NAMALWA (cell line): ENCODE data around the gene CLINT1.
"Not testable (repeated sequence)": the region's sequence is repeated elsewhere in the genome, so short reads cannot be mapped to it uniquely, and the experiment has no call there.

Source experiments
- DNase-seq: peaks from one replicate; pipeline ENCODE4 v3.0.0-alpha.2; 2015; ENCODE audit warnings: low spot score

The CLINT1 gene

DNA sequence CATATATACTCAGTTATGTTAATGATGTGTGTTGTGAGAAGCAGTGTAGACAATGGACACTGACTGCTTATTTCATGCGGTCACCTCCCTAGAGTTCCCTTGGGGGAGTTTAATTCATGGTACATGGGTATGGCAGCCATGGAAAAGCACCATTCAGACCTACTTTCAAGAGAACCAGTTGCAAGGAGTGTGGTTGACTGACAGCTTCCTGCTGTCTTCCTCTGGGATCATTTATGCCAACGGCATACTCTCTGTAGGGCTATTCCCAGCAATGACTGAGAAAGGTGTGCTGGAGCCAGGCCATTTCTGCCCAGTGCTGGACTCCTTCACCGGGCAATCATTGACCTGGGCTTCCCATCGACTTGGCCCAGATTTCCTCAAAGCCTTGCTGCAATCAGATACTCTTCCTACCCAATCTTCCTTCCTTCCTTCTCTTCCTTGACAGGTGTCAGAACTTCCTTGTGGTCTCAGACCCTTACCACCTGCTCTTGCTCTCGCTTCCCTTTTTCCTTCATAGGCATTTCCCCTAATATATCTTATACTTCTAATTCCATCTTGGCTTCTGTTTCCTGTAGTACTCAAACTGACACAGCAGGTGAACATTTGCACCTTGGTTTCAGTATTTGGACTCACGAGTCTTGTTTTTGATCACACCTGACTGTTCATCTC is 3.4 kb upstream of the CLINT1 start:
- DNase-seq, result no peak

DNA sequence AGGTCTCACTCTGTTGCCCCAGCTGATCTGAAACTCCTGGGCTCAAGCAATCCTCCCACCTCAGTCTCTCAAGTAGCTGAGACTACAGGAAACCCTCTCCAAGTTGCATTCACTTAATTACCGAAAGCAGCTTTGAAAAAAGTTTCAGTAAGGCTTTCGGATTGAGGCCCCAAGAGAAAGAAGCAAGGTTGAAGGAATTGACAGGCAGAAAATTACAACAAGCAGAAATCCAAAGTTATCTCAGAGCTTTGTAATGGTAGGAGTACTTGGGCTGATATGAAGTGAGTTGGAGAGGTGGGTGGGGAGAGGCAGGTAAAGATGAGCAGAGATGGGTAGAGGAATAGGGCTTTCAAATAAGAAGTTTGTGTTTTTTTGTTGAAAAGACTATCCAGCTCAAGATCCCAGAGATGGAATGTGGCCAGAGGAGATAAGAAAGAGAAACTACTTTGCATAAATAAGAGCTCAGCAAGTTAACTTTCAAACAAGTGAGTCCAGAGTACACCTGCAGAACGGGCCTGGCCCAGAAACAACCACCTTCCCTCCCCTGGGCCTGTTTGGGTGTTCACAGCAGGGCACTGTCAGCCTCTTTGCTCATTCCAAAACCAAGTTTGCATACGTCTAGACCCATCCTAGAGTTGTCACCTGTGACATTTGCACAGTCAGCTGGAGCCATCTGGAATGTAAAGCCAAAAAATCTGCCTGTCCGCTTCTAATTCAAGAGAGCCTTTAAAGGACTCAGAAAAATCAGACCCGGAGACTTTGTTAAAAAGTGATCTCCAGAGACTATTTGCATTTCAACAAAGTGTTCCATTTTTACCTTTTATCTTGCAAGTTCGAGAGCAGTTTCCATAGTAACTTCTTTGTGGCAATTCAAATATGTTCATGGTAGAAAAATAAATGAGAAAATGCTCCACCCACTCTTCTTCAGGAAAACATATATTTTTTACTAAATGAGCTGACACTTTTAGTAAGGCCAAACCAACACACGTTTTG is 2.2 kb upstream of the CLINT1 start:
- DNase-seq, result peak; percentile 46

DNA sequence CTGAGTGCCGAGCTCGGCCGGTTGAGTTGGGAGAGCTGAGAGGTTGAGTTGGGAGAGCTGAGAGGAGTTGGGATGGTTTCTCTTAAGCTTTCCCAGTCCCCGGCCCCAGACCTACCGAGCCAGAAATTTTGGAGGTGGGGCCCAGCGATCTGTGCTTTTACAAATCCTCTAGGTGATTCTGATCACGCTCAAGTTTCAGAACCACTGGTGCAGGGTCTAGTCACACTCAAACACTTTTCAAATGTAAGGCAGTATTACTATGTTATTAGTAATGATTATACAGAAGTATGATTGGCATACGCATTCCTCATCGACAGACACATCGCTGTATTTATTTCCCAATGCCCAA is 256 bp upstream of the CLINT1 start:
- DNase-seq, result no peak

DNA sequence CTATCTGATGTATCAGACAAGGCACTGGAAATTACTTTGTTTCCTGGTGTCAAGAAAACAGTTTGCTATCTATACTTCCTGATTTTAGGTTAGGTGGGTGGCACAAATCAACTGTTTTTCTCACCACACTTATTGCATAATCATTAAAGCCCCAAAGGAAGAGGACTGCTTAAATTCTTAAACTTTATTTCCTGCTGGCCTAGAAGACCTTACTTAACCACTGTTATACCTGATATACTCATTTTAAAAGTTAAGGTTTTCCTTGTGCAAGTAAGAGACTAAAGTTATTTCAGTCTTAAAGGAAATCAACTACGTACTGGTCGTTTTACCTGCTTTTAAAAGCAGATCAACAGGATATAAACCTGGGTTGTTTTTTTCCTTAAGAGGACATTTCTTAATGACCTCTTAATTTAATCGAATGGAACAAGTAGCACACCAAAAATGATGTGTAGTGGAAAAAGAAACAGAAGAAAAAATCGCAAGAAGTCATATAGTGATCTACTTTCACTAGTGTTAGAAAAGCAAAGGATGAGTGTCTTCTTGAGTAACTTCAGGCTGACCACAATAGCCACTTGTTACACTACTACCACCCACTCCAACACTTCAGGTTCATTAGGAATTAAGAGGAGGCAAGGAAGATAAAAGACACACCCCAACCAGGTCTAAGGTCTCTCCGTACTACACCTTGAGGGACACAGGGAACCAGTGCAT is 974 bp downstream of the CLINT1 start:
- DNase-seq, result peak; percentile 68

DNA sequence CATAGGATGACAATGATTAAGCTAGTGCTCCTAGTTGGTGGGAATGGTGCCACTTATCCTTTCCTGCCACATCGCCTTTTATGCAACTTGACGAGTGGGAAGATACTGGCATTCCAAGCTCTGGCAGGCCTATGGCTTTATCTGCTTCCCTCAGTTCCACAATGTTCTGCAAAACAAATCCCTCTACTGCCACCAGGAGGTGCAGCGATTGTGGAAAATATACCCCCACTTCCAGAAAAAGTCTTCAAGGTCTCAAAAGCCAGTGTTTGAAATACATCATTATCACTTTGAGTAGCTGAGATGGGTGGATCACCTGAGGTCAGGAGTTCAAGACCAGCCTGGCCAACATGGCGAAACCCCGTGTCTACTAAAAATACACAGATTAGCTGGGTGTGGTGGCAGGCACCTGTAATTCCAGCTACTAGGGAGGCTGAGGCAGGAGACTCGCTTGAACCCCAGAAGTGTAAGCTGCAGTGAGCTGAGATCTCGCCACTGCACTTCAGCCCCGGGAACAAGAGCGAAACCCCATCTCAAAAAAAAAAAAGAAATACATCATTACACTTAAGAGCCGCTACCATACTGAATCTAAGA is 3.4 kb downstream of the CLINT1 start:
- peak; percentile 60 for DNase-seq

DNA sequence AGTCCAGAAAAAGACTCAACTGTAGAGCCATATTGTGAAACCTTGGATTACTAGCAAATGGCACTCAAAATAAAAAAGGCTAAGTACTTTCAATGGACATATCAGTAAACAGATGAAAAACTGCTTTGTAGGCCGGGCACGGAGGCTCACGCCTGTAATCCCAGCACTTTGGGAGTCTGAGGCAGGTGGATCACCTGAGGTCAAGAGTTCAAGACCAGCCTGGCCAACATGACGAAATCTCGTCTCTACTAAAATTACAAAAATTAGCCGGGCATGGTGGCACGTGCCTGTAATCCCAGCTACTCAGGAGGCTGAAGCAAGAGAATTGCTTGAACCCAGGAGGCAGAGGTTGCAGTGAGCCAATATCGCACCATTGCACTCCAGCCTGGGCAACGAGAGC is 5.6 kb downstream of the CLINT1 start:
- DNase-seq, result not testable (repeated sequence)

DNA sequence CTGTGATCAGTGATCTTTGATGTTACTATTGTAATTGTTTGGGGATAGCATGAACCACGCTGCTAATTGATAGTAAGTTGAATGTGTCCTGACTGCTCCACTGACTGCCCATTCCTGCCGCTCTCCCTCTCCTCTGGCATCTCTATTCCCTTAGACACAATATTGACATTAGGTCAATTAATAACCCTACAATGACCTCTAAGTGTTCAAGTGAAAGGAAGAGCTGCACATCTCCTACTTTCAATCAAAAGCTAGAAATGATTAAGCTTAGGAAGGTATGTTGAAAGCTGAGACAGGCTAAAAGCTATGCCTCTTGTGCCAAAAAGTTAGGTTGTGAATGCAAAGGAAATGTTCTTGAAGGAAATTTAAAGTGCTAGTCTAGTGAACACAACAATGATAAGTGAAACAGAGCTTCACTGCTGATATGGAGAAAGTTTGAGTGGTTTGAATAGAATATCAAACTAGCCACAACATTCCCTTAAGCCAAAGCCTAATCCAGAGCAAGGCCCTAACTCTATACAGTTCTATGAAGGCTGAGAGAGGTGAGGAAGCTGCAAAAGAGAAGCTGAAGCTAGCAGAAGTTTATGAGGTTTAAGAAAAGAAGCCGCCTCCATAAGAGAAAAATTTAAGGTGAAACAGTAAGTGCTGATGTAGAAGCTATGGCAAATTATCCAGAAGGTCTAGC is 12.9 kb downstream of the CLINT1 start:
- no peak for DNase-seq

DNA sequence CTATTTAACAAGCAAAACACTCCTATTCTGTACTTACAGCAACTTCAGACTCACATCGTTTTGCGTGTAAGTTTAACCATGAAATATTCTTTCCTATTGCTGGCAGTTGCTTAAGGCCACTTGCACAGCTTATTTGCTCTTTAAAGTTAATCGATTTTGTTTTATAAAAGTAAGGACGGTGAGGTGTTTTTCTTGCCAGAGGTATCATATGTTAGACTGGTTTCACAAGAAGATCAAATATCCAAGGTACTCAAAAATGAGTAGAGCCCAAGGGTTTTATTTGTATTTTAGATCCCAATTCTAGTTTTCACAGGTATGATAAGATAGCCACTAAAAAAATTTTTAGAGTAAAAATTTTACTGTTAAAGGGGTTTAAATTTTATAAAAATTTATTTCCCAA is 16.2 kb downstream of the CLINT1 start:
- no peak for DNase-seq

DNA sequence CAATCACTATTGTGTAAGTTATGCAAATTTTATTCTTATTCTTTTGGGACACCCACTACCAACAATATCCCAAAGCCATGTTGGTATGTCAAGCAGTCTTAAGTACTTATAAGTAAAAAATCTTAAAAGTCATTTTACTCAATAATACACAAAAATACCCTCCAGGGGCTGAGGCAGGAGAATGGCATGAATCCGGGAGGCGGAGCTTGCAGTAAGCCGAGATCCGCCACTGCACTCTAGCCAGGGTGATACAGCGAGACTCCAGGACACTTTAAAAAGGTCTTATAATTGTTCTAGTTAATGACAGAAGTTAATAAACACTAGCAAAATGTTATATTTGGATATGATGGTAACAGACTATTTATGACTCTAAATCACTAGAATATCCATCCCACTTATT is 16.8 kb downstream of the CLINT1 start:
- DNase-seq, result no peak

DNA sequence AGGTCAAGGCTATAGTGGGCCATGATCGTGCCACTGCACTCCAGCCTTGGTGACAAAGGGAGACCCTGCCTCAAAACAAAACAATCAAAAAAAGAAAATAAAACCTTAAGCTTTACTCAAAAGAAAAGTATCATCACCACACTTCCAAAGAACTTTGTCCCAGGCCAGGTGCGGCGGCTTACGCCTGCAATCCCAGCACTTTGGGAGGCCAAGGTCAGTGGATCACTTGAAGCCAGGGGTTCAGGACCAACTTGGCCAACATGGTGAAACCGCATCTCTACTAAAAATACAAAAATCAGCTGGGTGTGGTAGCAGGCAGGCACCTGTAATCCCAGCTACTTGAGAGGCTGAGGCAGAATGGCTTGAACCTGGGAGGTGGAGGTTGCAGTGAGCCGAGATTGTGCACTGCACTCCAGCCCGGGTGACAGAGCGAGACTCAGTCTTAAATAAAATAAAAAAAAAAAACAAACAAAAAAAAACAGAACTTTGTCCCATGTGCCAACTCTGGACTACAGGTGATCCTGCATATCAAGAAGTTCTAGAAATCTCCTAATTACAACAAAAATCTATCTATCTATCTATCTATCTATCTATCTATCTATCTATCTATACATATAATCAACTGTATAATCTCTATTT is 19.7 kb downstream of the CLINT1 start:
- DNase-seq, result no peak

DNA sequence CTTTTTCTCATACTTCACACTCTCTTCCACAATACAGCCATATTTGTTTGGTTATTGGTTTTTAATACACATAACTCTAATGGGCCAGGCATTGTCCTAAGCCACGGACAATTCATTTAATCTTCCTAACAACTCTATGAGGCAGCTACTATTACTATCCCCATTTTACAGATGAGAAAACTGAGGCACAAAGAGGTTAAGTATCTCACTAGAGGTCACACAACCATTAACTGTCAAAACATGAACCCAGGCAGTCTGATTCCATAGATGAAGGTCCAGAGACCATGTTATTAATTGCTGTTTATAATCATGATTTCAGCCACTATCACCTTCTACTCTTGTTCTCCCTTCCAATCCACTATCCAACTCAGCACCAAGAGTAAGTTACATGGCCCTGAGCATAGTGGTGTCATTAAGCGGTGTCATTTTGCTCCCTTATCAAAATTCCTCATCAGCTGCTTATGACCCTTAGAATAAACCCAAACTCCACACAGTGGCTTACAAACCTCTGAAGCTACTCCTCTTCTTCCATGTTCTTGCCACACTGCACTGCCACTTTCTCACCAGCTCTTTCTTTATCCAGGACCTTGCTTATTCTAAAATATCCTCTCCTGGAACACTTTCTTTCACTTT is 22.7 kb downstream of the CLINT1 start:
- DNase-seq, result no peak

DNA sequence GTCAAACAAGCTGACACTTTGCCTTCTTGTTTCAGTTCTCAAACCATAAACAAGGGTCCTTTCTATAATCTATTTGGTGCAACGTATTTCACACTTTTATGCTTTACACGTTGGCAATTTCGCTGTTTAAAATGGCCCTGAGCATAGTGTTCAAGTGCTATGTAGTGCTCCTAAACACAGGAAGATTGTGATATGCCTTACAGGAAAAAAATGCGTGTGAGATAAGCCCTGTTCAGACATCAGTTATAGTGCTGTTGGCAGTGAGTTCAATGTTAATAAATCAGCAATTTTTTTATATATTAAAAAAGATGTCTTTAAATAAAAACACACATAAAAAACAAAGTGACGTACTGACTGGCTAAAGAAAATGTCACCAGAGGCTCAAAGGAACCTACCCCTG is 23.9 kb downstream of the CLINT1 start:
- no peak for DNase-seq

DNA sequence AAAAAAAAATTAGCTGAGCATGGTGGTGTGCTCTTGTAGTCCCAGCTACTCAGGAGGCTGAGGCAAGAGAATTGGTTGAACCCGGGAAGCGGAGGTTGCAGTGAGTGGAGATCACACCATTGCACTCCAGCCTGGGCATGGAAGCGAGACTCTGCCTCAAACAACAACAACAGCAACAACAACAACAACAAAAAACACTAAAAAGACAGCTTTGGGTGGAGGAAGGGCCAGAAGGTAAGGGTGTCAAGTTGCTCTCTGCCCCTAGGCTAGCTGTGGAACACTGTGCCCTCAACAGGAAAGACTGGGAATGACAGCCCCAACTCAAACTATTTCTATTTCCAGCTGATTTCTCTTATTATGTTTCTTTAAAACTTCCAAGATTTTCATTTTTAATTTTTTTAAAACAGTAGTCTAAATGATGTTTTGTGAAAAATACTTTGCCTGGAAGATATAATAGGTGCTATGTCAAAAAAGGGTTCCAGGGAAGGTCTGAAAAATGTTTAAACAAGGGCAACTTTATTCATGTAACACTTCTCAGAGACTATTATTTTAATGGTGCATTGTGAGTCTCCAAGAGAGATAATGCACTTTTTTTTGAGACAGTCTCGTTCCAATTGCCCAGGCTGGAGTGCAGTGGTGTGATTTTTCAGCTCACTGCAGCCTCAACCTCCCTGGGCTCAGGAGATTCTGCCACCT is 29.9 kb downstream of the CLINT1 start:
- peak; percentile 46 for DNase-seq

DNA sequence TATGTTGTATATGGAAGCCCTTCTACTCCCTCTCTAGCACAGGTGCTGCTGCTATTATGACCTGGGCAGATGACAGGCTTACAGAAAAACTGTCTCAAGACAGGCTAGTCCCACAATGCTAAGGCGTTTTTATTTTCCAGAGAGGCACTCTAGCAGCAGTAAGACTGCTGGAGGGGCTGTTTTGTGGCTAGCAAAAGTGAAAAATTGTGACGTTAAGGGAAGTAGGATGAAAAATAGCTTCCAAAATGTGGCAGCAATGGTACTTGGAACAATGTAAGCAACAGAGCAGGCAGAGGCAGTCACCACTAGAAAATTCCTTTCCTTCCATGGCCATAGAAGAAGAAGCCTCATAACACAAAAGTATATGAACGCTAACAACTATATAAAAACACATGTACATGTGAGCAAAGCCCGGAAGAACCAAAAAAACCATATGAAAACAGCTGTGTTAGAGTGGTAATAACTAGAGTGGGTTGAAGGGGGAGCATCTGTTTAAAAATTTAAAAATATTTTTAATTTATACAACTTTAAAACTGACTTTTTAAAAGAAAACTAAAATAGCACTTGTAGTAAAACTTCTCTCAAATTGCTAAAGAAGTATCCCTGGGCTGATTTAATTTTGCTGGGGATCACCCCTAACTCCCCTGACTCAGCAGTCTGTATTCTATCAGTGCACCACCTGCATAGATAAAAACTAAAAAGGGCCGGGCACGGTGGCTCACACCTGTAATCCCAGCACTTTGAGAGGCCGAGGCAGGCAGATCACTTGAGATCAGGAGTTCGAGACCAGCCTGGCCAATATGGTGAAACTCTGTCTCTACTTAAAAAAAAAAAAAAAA is 30.6 kb downstream of the CLINT1 start:
- peak; percentile 22 for DNase-seq

DNA sequence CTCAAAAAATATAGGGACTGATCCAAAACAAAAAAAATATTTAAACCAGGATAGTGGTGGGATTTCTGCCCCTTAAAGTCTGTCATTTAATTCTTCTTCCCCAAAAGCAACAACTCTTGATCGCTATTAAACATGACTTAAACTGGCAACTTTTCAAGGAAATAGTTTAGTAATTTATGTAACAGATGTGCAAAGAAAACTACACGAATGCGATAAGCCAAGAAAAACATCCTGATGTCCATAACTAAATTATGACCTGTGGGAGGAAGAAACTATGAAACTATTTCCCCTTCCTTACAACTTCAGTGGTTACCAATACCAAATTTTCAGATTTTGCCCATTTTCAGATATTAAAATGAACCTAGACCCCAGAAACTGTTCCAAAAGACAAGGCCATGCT is 31.5 kb downstream of the CLINT1 start:
- DNase-seq, result no peak

DNA sequence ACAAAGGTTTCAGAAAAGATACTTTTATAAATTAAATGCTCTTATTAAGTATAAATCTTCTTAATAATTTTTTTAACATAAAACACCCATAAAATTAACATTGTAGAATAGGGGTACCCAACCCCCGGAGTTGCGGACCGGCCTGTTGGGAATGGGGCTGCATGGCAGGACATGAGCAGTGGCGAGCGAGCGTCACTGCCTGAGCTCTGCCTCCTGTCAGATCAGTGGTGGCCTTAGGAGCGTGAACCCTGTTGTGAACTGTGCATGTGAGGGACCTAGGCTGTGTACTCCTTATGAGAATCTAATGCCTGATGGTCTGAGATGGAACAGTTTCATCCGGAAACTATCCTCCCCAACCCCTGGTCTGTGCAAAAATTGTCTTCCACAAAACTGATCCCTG is 35.3 kb downstream of the CLINT1 start:
- DNase-seq, result no peak

DNA sequence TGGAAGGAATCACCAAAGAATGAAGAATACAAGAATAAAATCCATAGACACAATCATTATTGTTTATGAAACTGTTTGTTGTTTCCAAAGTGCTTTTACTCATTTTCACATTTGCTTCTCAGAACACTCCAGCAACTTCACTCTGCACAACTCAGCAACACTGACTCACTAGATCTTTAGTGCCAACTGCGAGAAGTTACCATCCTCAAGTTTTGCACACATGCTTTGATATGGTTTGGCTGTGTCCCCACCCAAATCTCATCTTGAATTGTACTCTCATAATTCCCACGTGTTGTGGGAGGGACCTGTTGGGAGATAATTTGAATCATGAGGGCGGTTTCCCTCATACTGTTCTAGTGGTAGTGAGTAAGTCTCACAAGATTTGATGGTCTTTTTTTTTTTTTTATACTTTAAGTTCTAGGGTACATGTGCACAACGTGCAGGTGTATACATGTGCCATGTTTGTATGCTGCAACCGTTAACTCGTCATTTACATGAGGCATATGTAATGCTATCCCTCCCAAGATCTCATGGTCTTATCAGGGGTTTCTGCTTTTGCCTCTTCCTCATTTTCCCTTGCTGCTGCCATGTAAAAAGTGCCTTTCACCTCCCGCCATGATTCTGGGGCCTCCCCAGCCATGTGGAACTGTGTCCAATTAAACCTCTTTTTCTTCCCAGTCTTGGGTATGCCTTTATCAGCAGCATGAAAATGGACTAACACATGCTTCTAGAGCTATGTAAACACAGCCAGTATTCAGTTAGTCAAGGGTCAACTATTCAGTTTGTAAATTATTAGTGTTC is 36.9 kb downstream of the CLINT1 start:
- no peak for DNase-seq

DNA sequence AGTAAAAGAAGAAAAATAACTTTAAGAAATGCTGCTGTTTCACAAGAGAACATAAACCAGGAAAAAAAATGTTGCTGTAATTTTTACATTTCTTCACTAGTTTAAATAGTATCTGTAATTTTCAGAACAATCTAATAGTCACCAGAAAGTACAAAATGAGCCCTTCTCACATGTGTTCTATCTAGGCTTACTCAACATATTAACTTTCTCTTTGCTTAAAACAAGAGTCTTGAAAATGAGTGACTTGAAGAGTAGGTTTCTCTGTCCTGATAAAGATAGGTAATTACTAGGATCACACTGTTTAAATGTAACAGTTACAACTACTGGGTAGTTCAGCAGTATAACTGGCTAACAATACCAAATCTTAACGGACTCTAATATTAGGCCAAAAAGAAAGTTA is 37.5 kb downstream of the CLINT1 start:
- no peak for DNase-seq
